HG03064 (cell line): ENCODE results near the gene HS6ST2.
"Not testable (repeated sequence)": the region's sequence is repeated elsewhere in the genome, so short reads cannot be mapped to it uniquely, and the experiment has no call there.

Experiments used
- ATAC-seq: cut with Tn5 transposase; IDR thresholded peaks from one replicate; pipeline ENCODE4 v1.9.1; 2021; ENCODE audit warnings: low read depth; ENCODE audit not compliant: unreplicated experiment

HS6ST2 gene

GRCh38 chrX:132945055-132945599 lies 13.3 kb downstream of the HS6ST2 start:
- not testable (repeated sequence) for ATAC-seq

- no peak for ATAC-seq
Observed at GRCh38 chrX:132940727-132941327, 17.6 kb downstream of the HS6ST2 start.

- ATAC-seq, result no peak
Observed at GRCh38 chrX:132933170-132933569, 25.3 kb downstream of the HS6ST2 start.

- no peak for ATAC-seq
Observed at GRCh38 chrX:132924426-132924825, 34.0 kb downstream of the HS6ST2 start.

- ATAC-seq, result no peak
Observed at GRCh38 chrX:132918523-132918922, 39.9 kb downstream of the HS6ST2 start.

GRCh38 chrX:132916349-132916748 lies 42.1 kb downstream of the HS6ST2 start:
- ATAC-seq, result no peak

GRCh38 chrX:132909643-132910042 lies 48.8 kb downstream of the HS6ST2 start:
- no peak for ATAC-seq

GRCh38 chrX:132908891-132909290 lies 49.5 kb downstream of the HS6ST2 start:
- no peak for ATAC-seq

- no peak for ATAC-seq
Observed at GRCh38 chrX:132900633-132901293, 57.7 kb downstream of the HS6ST2 start.

GRCh38 chrX:132887569-132887968 lies 70.9 kb downstream of the HS6ST2 start:
- no peak for ATAC-seq

GRCh38 chrX:132883358-132883915 lies 75.0 kb downstream of the HS6ST2 start:
- ATAC-seq, result no peak

GRCh38 chrX:132880753-132881152 lies 77.7 kb downstream of the HS6ST2 start:
- not testable (repeated sequence) for ATAC-seq

- ATAC-seq, result no peak
Observed at GRCh38 chrX:132877954-132878536, 80.4 kb downstream of the HS6ST2 start.

GRCh38 chrX:132876523-132877338 lies 81.7 kb downstream of the HS6ST2 start:
- ATAC-seq, result no peak

- no peak for ATAC-seq
Observed at GRCh38 chrX:132875650-132876522, 82.5 kb downstream of the HS6ST2 start.

- ATAC-seq, result no peak
Observed at GRCh38 chrX:132862562-132862961, 95.9 kb downstream of the HS6ST2 start.

GRCh38 chrX:132861076-132861475 lies 97.4 kb downstream of the HS6ST2 start:
- no peak for ATAC-seq

GRCh38 chrX:132860200-132860599 lies 98.2 kb downstream of the HS6ST2 start:
- ATAC-seq, result no peak

GRCh38 chrX:132858018-132858417 lies 100.4 kb downstream of the HS6ST2 start:
- ATAC-seq, result no peak
